ENCODE measurements around the gene EPB41L1.

GRCh38 chr20:36218380-36219064, 64.0 kb downstream of the EPB41L1 start:
- TF ChIP-seq, protein P1, sequence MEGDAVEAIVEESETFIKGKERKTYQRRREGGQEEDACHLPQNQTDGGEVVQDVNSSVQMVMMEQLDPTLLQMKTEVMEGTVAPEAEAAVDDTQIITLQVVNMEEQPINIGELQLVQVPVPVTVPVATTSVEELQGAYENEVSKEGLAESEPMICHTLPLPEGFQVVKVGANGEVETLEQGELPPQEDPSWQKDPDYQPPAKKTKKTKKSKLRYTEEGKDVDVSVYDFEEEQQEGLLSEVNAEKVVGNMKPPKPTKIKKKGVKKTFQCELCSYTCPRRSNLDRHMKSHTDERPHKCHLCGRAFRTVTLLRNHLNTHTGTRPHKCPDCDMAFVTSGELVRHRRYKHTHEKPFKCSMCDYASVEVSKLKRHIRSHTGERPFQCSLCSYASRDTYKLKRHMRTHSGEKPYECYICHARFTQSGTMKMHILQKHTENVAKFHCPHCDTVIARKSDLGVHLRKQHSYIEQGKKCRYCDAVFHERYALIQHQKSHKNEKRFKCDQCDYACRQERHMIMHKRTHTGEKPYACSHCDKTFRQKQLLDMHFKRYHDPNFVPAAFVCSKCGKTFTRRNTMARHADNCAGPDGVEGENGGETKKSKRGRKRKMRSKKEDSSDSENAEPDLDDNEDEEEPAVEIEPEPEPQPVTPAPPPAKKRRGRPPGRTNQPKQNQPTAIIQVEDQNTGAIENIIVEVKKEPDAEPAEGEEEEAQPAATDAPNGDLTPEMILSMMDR (IDR thresholded peaks at IDR 0.05 in 8 of 11, conservative IDR thresholded peaks at IDR 0.05 in 3 of 11) = no peak
- TF ChIP-seq POLR2A (IDR thresholded peaks at IDR 0.05) = no peak

Measured in spleen (tissue), 7 donors.